Measurements from ENCODE around the gene SYT12. TPM values are rescaled to one million over a fixed set of nuclear protein-coding genes. Genes with fewer than 3 reads are reported as not detected.

SYT12 gene
- total RNA-seq, 1 experiment from 2014 or later = 1.9 TPM

DNA sequence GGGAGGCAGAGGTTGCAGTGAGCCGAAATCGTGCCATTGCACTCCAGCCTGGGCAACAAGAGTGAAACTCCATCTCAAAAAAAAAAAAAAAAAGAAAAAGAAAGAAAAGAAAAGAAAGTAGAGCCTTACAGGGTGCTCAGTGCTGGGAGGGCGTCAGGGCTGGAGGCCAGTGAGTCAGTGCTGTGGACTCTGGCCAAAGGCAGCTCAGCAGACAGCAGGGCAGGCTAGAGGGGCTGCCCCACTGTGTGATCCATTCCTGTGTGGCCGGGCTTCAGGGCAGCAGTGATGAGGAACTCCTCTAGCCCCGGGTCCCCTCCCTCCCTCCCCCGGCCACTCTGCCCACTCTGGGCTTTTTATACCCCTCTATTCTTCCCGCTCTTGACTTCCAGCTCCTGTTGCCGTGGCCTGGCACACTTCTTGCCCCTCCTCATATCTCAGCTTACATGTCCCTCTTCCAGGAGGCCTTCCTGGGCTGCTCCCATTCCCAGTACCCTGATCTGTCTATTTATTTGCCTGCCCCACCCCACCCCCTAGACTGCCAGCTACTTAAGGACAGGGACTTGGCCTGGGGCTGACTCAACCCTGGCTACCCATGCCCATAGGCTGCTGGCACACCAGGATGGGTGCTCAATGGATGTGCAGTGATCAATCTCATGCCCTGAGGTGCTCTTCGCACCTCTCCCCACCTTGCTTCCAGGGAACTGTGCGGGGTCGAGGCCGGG, 10.1 kb downstream of the SYT12 start:
- Mint-ChIP-seq H3K9me3 (no peaks in the 10 kb centered on the region), H3K27ac (no peak overlapping the region), H3K27me3 (ENCODE audit: low read depth) (no peaks in the 10 kb centered on the region), H3K4me3 (no peak overlapping the region; a peak in 1 of 5 replicates), H3K36me3 (ENCODE audit: insufficient read depth in 1 of 3, low read depth in 3 of 3) (no peaks in the 10 kb centered on the region), H3K4me1 (peaks cover 19 to 21% of the 10 kb centered on the region in 2 experiments)
- Histone ChIP-seq H3K4me2 (ENCODE audit: insufficient read depth, insufficient read length, low read length) (no peak overlapping the region), H3K23ac (ENCODE audit: insufficient read length, low read depth, low read length) (no peak overlapping the region), H3K14ac (ENCODE audit: insufficient read depth, low read length) (no peak overlapping the region), H4K5ac (ENCODE audit: insufficient read length, low read depth, low read length) (no peak overlapping the region), H2BK12ac (ENCODE audit: insufficient read length, low read depth, low read length) (no peak overlapping the region), H3K27ac (ENCODE audit: insufficient read length, low read depth, low read length) (no peak overlapping the region), H3K9me3 (ENCODE audit: control insufficient read depth, low read depth, low read length) (no peaks in the 10 kb centered on the region), H2BK20ac (ENCODE audit: low read depth, low read length, poor library complexity, severe bottlenecking) (no peak overlapping the region), H2AK5ac (ENCODE audit: insufficient read length, low read length) (no peak overlapping the region), H3T11ph (ENCODE audit: low read length) (no peak overlapping the region), H4K8ac (replicated peaks; ENCODE audit: insufficient read length, low read depth, low read length) (no peak overlapping the region), H3K27me3 (ENCODE audit: insufficient read depth, low read length) (no peaks in the 10 kb centered on the region), H3K4me1 (ENCODE audit: insufficient read depth, low read length) (no peaks in the 10 kb centered on the region; the same call in 1 of the 2 replicates), H2BK120ac (ENCODE audit: low read depth, low read length, poor library complexity, severe bottlenecking) (no peak overlapping the region), H3K18ac (ENCODE audit: insufficient read length, low read depth, low read length) (no peak overlapping the region), H3K79me2 (ENCODE audit: insufficient read depth, low read length) (no peaks in the 10 kb centered on the region), H4K20me1 (ENCODE audit: control insufficient read depth, insufficient read depth, insufficient read length) (no peaks in the 10 kb centered on the region), H2AFZ (ENCODE audit: low read length) (no peak overlapping the region), H3K79me1 (ENCODE audit: insufficient read depth, low read depth, low read length, poor library complexity, severe bottlenecking) (no peaks in the 10 kb centered on the region), H3K4ac (ENCODE audit: low read depth, low read length) (no peak overlapping the region), H3K23me2 (ENCODE audit: insufficient read length, low read depth, low read length, poor library complexity, severe bottlenecking) (no peaks in the 10 kb centered on the region), H2BK15ac (ENCODE audit: low read depth, low read length) (no peak overlapping the region), H3K9ac (ENCODE audit: extremely low read depth, insufficient read length, low read length) (no peak overlapping the region), H2BK5ac (ENCODE audit: insufficient read length, low read length) (no peak overlapping the region), H3K56ac (ENCODE audit: insufficient read length, low read depth, low read length) (no peak overlapping the region), H4K91ac (ENCODE audit: insufficient read length, low read depth, low read length) (no peak overlapping the region)
- no CpG with 5 or more reads among the region's 12 CpGs for WGBS (ENCODE audit: extremely low coverage, insufficient read length, low lambda C conversion rate)
- TF ChIP-seq, protein P1, sequence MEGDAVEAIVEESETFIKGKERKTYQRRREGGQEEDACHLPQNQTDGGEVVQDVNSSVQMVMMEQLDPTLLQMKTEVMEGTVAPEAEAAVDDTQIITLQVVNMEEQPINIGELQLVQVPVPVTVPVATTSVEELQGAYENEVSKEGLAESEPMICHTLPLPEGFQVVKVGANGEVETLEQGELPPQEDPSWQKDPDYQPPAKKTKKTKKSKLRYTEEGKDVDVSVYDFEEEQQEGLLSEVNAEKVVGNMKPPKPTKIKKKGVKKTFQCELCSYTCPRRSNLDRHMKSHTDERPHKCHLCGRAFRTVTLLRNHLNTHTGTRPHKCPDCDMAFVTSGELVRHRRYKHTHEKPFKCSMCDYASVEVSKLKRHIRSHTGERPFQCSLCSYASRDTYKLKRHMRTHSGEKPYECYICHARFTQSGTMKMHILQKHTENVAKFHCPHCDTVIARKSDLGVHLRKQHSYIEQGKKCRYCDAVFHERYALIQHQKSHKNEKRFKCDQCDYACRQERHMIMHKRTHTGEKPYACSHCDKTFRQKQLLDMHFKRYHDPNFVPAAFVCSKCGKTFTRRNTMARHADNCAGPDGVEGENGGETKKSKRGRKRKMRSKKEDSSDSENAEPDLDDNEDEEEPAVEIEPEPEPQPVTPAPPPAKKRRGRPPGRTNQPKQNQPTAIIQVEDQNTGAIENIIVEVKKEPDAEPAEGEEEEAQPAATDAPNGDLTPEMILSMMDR (conservative IDR thresholded peaks at IDR 0.05) = no peak
- no peak for DNase-seq
